Vagina (tissue), 2 donors: ENCODE measurements around the gene NFYC.

Experiments
- CTCF ChIP-seq, 3 experiments: fragments of 450-650 bp in 2 of 3; fragments of 200-600 bp in 1 of 3; sonication (generic) in 1 of 3; IDR thresholded peaks; one replicate each; pipeline ENCODE4 v1.5.1; 2017 to 2019; ENCODE audit warnings: antibody characterized with exemption in 3 of 3, mild to moderate bottlenecking in 2 of 3, moderate library complexity in 2 of 3
- POLR2A ChIP-seq, 2 donors: fragments of 450-650 bp; IDR thresholded peaks; one replicate each; pipeline ENCODE4 v1.6.1; 2017; ENCODE audit warnings: antibody characterized with exemption in 2 of 2, mild to moderate bottlenecking in 2 of 2, moderate library complexity in 2 of 2

- TF ChIP-seq CTCF (IDR thresholded peaks at IDR 0.05) (no peak), POLR2A (IDR thresholded peaks at IDR 0.05) (no peak)
Measured at GRCh38 chr1:40782371-40782956, 91.0 kb downstream of the NFYC start.
